GM15510 (cell line): Measurements from ENCODE around the gene LMAN2L.

Experiments used
- POLR2A ChIP-seq: IDR thresholded peaks from 3 replicates; pipeline ENCODE4 v1.6.1; 2011; ENCODE audit warnings: borderline replicate concordance; ENCODE audit not compliant: insufficient read length; ENCODE audit errors: extremely low read depth

The LMAN2L gene

GRCh38 chr2:96764253-96764637 is 24.4 kb upstream of the LMAN2L start:
- no peak for TF ChIP-seq POLR2A

DNA sequence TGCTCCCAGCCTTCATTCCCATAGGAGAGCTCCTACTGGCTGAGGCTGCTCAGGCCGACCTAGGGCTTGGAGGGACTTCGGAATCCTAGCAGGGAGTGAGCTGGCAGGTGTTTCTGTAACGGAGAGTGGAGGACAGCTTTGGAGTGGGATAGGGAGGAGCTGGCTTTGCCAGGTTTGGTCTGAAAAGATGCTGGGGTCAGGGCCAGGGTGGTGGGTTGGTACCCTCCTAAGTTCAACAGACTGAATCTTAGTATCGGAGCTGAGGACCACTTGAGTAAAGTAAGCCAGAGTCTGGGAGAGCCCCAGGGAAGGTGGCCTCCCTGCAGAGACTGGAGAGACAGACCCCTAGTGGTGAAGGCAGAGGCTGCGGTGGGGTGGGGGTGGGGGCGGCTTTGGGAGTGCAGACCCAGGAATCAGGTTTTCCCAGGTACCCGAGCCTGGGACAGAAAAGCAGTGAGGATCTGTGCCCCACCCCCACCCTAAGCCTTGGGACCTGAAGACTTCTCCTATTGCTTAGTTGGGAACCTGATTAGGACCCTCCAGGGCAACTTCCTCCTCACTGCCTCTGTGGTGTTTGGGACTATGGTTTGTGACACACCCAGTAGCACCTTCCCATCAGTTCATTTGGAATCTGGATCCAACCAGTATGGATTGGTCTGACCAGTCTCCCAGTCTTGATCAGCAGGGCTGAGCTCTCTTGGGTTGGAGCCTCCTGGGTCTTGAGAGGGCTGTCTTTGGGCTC is 23.8 kb upstream of the LMAN2L start:
- TF ChIP-seq POLR2A: no peak

DNA sequence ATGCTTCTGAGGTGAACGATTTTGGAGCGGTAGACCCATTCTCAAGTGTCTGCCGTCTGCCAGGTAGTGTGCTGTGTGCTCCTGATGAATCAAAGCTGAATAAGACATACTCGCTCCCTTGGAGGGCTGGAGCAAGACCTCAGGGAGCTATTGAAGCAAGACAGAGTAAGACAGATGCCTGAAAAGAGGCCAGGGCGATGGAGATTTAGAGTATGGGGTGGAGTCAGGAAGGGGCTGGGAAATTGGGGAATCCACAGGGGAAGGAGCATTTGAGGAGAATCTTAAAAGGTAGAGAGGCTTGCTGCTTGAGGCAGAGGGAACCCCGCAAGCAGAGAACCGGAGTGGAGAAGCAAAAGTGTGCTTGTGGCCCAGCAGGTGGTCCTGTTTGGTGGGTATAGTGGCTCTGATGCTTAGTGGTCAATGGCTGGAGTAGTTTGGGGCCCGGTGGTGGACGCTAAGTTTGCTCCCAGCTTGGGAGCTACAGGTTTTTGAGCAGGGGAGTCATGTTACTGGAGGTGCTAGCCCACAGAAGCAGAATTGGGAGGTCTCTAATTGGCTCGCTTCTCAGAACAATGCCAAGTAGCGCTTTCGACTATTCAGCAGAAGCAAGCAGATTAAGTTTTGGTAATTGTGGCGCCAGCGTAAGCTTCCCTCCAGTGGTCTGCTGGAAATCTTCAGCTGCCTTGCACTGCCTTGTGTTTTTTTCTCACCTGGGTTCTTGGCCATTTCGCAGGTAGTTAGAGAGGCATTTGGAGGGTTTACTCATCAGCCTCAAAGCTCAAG is 22.9 kb upstream of the LMAN2L start:
- TF ChIP-seq POLR2A: no peak

DNA sequence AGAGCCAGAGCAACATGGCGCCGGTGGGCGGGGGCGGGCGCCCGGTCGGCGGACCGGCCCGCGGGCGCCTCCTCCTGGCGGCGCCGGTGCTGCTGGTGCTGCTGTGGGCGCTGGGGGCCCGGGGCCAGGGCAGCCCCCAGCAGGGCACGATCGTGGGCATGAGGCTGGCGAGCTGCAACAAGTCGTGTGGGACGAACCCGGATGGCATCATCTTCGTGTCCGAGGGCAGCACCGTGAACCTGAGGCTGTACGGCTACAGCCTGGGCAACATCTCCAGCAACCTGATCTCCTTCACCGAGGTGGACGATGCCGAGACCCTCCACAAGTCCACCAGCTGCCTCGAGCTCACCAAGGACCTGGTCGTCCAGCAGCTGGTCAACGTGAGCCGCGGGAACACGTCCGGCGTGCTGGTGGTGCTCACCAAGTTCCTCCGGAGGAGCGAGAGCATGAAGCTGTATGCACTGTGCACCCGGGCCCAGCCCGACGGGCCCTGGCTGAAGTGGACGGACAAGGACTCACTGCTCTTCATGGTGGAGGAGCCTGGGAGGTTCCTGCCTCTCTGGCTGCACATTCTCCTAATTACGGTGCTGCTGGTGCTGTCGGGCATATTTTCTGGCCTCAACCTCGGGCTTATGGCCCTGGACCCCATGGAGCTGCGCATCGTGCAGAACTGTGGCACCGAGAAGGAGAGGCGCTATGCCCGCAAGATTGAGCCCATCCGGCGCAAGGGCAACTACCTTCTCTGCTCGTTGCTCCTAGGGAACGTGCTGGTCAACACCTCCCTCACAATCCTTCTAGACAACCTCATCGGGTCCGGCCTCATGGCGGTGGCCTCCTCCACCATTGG is 21.3 kb upstream of the LMAN2L start:
- TF ChIP-seq POLR2A: no peak

DNA sequence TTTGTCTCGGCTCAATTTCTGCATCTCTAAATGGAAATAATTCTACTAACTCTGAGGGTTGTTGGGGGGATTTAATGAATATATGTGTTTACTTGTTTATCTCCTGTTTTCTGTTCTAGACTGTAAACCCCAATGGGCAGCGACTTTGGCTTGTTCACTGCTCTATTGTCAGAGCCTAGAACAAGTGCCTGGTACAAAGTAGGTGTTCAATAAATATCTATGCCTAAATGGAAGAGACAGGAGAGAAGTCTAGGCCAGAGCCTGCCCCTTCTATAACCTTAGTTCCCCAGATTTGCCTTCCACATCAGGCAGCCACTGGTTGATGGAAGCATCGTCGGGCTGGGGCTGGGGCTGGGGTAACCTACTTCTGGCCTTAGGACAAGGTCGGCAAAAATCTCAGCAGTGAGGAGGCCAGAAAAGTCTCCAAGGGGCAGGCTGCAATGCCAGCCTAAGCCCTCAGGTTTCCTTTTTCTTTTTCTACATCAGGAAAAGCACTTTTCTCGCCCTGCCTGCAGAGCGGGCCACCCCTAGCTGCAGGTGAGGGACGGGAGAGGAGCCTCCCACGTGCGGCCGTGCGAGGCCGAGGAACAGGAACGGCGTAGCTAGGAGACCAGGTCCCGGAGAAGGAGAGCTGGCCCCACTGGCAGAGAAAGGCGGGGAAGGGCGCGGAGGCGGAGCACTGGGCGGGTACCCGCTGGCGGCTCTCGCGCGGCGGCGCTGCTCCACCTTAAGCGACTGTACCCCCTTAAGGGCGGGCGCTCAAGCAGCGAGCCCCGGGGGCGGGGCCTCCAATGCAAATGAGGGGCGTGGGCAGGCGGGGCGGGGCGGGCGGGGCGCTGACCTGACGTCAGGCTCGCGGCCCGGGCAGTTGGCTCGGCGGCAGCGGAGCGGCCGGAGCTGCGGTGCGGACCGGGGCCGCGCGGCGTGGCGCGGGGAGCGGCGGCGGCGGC is 20.4 kb upstream of the LMAN2L start, which contains the start of gene CNNM4:
TSS of gene CNNM4 (plus strand) at position 867 of the 950 bp plus-strand sequence. CDS start 98 bp downstream, outside the sequence.
- TF ChIP-seq POLR2A: peak; percentile 98

- no peak for TF ChIP-seq POLR2A
These were observed 19.7 kb upstream of the LMAN2L start for GRCh38 chr2:96759548-96759947.

DNA sequence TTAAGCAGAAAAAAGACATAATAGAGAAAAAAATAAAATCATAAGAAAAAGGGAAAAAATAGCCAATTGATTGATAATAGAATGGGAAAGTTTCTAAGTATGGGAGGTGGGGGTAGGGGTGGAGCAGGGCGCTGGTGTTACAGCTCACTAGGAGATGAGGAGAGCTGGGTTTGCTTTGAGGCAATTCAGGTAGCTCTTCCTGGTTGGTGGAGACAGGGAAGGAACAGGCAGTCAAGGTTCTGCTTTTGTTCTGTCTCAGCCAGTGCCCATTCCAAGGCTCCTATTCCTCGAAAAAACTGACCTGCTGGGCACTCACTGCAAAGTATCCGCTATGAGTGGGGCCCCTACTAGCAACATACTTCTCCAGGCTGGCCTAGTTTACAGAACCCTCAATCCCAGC is 19.1 kb upstream of the LMAN2L start:
- no peak for TF ChIP-seq POLR2A

DNA sequence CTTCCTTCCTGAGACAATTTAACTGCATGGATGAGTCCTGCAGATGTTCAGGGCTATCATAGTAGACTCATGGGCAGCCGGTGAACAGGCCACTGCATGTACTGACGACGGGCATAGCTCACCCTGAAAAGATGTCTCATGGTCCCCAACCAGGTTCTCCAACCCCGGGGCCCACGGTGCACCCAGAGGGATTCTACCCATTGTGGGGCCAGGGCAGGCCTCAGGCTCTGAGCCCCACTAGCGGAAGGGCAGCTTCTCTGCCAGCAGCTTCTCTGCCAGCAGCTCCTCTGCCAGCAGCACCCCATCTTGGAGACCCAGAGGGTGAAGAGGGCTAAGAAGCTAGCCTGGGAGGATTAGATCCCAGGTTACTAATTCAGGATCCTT is 17.6 kb upstream of the LMAN2L start:
- no peak for TF ChIP-seq POLR2A

DNA sequence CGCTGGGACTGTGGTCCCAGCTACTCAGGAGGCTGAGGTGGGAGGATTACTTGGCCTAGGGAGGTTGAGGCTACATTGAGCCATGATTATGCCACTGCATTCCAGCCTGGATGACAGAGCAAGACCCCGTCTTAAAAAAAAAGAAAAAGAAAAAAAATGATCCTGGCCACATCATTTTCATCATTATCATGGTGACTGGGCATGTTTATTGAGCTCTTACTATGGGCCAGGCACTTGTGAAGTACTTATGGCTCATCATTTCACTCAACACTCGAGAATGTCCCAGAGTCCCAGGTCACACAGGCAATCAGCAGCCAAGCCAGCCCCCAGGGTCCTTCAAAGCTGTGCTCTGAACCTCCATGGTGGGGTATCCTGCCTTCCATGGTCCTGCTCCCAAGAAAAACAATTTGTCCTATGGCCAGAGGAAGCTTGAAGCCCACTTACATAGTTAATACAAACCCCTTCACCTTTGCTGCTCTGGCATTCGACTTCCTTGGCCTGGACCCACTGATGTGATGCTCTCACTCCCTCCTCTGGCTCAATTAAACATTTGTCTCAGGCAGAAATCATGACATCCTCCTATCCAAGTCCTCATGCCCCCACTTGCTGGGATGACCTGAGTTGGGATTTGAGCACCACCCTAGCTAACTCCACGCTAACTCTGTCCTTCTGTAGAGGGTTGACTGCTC is 17.1 kb upstream of the LMAN2L start:
- no peak for TF ChIP-seq POLR2A

DNA sequence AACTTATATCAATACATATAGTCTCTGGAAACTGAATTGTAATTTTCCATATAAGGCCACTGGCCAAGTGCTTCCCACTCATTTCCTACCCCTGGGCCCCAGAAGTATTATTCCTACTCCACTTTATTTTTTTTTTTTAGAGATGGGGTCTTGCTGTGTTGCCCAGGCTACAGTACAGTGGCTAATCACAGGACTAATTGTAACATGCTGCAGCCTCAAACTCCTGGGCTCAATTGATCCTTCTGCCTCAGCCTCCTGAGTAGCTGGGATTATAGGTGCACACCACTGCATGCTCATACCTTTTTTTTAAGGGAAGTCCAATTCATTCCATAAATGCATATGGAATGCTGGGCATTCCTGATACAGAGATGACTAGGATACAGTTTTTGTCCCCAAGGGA is 14.5 kb upstream of the LMAN2L start:
- no peak for TF ChIP-seq POLR2A

GRCh38 chr2:96753661-96754282 is 13.9 kb upstream of the LMAN2L start:
- TF ChIP-seq POLR2A: no peak

GRCh38 chr2:96751800-96752199 is 11.9 kb upstream of the LMAN2L start:
- no peak for TF ChIP-seq POLR2A

- TF ChIP-seq POLR2A: no peak
These were observed 7.3 kb upstream of the LMAN2L start for GRCh38 chr2:96747061-96747617.
